ENCODE data around the gene RPS3A.

DNA sequence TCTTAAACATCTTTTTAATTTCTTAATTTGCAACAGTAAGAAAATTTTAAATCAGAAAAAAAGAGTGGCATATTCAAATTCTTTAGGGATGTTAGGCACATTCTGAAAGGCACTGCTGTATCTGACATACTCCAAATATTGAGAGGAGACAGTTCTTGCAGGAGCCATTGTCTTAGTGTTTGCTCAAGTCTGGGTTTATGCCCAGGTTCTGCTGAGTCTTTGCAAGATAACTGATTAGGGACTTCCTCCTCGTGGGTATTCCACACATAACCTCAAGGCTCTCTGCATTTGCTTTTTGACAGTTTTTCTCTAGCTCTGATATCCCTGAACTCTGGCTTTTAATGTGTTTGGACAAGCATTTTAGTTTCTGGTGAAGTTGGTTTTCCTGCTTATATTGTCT lies 52.6 kb downstream of the RPS3A start:
- TF ChIP-seq, protein P1, sequence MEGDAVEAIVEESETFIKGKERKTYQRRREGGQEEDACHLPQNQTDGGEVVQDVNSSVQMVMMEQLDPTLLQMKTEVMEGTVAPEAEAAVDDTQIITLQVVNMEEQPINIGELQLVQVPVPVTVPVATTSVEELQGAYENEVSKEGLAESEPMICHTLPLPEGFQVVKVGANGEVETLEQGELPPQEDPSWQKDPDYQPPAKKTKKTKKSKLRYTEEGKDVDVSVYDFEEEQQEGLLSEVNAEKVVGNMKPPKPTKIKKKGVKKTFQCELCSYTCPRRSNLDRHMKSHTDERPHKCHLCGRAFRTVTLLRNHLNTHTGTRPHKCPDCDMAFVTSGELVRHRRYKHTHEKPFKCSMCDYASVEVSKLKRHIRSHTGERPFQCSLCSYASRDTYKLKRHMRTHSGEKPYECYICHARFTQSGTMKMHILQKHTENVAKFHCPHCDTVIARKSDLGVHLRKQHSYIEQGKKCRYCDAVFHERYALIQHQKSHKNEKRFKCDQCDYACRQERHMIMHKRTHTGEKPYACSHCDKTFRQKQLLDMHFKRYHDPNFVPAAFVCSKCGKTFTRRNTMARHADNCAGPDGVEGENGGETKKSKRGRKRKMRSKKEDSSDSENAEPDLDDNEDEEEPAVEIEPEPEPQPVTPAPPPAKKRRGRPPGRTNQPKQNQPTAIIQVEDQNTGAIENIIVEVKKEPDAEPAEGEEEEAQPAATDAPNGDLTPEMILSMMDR (IDR thresholded peaks at IDR 0.05 in 2 of 3, conservative IDR thresholded peaks at IDR 0.05 in 1 of 3; ENCODE audit: insufficient read depth in 2 of 3, low read depth in 1 of 3, low read length in 3 of 3), result no peak
- no peak for TF ChIP-seq CHD2 (IDR thresholded peaks at IDR 0.05; ENCODE audit: low read depth, low read length)
- TF ChIP-seq RCOR1 (IDR thresholded peaks at IDR 0.05; ENCODE audit: borderline replicate concordance in 1 of 2, low read depth in 2 of 2, low read length in 2 of 2), result no peak
